HepG2 (cell line): ENCODE results near the gene ZCCHC9. TPM values are rescaled to one million over a fixed set of nuclear protein-coding genes. Genes with fewer than 3 reads are reported as not detected.

Experiments used
- ATAC-seq: fragments of 200-7000 bp; cut with Tn5 transposase; 3 replicates; pipeline ENCODE4 v1.9.1; 2020; ENCODE audit warnings: mild to moderate bottlenecking, moderate library complexity
- BruUV-seq: library from RNA; stranded (reverse); fragments of 400-500 nt; replicated peaks from 2 replicates; lab custom pipeline; 2021; lab: Mats Ljungman, UMichigan
- CTCF ChIA-PET: fragments of 300-600 bp; formaldehyde crosslinking; extraction: SDS; loops from one replicate; lab custom pipeline; 2021; ENCODE audit warnings: low total read pairs, inconsistent platforms, low intra/inter-chr PET ratio; lab: Yijun Ruan, JAX
- POLR2A ChIA-PET: fragments of 350-600 bp; sonication (Branson Sonifier 250); formaldehyde crosslinking; loops from one replicate; lab custom pipeline; 2020; ENCODE audit warnings: antibody characterized with exemption, inconsistent platforms; lab: Yijun Ruan, JAX
- DNase-seq: peaks from one replicate; pipeline ENCODE4 v3.0.0-alpha.2; 2015; ENCODE audit warnings: low spot score
- FAIRE-seq: peaks from 3 replicates; lab custom pipeline; 2011; peaks lifted over from hg19 to GRCh38; lab: Jason Lieb, UNC
- H2AFZ ChIP-seq: one replicate; pipeline ENCODE4 v1.6.1; 2011; ENCODE audit warnings: low read length, inconsistent platforms
- H3K27ac ChIP-seq: fragments of 300-600 bp; 3 replicates; pipeline ENCODE4 v1.8.0; 2011; ENCODE audit warnings: mixed run types, mild to moderate bottlenecking, mixed read lengths, low read length, inconsistent platforms; ENCODE audit not compliant: insufficient read depth; ENCODE audit errors: extremely low read length
- H3K27me3 ChIP-seq, 2 experiments: fragments of 200-600 bp in 1 of 2; 2 replicates in 1 of 2; 3 replicates in 1 of 2; pipeline versions ENCODE4 v1.6.0 to v1.8.0; 2011; ENCODE audit warnings: low read length in 2 of 2, mild to moderate bottlenecking in 2 of 2, moderate library complexity in 2 of 2, inconsistent platforms in 1 of 2; ENCODE audit not compliant: insufficient read depth in 2 of 2, control insufficient read depth in 1 of 2
- H3K36me3 ChIP-seq, 2 experiments: fragments of 200-600 bp in 1 of 2; replicated peaks in 1 of 2; 2 replicates in 1 of 2; 3 replicates in 1 of 2; pipeline versions ENCODE4 v1.5.1 to v1.8.0; 2011; ENCODE audit warnings: low read length in 2 of 2, inconsistent platforms in 1 of 2; ENCODE audit not compliant: insufficient read depth in 2 of 2, control insufficient read depth in 1 of 2
- H3K4me1 ChIP-seq: 2 replicates; pipeline ENCODE4 v1.5.1; 2012; ENCODE audit warnings: low read length, inconsistent platforms; ENCODE audit not compliant: insufficient read depth
- H3K4me2 ChIP-seq: 2 replicates; pipeline ENCODE4 v1.6.0; 2011; ENCODE audit warnings: low read depth, low read length, inconsistent platforms
- H3K4me3 ChIP-seq, 3 experiments: fragments of 200-600 bp in 1 of 3; sonication (generic), shearing (Covaris generic) in 1 of 3; replicated peaks in 1 of 3; 2 replicates each; pipeline ENCODE4 v1.5.1; 2011 to 2016; ENCODE audit warnings: low read length in 3 of 3, inconsistent platforms in 2 of 3, low read depth in 2 of 3, mild to moderate bottlenecking in 2 of 3, control low read depth in 1 of 3, mixed read lengths in 1 of 3; ENCODE audit not compliant: insufficient read depth in 1 of 3
- H3K79me2 ChIP-seq: one replicate; pipeline ENCODE4 v1.6.1; 2011; ENCODE audit warnings: low read length, inconsistent platforms; ENCODE audit not compliant: insufficient read depth
- H3K9ac ChIP-seq: 2 replicates; pipeline ENCODE4 v1.6.0; 2011; ENCODE audit warnings: mild to moderate bottlenecking, low read depth, low read length, inconsistent platforms; ENCODE audit not compliant: insufficient read depth
- H3K9me3 ChIP-seq: 2 replicates; pipeline ENCODE4 v1.5.1; 2012; ENCODE audit warnings: mild to moderate bottlenecking, low read length
- H4K20me1 ChIP-seq: 2 replicates; pipeline ENCODE4 v1.6.0; 2011; ENCODE audit warnings: inconsistent platforms, mild to moderate bottlenecking, low read length, moderate library complexity; ENCODE audit not compliant: insufficient read depth
- HMG20A ChIP-seq: IDR thresholded peaks from 2 replicates; pipeline ENCODE4 v1.6.1; 2016; ENCODE audit warnings: borderline replicate concordance
- JUNB ChIP-seq: sonication (generic); formaldehyde crosslinking; IDR thresholded peaks from 2 replicates; pipeline ENCODE4 v1.8.0; 2022; ENCODE audit warnings: missing genetic modification reagents, mild to moderate bottlenecking, borderline replicate concordance
- PAX8 ChIP-seq: sonication (generic); formaldehyde crosslinking; IDR thresholded peaks from 2 replicates; pipeline ENCODE4 v1.8.0; 2022; ENCODE audit warnings: mild to moderate bottlenecking, missing genetic modification reagents, borderline replicate concordance
- SPEN ChIP-seq: sonication (generic); formaldehyde crosslinking; IDR thresholded peaks from 2 replicates; pipeline ENCODE4 v1.5.1; 2020; ENCODE audit warnings: low read depth, mild to moderate bottlenecking, missing genetic modification reagents
- ZBTB8A ChIP-seq: sonication (generic); formaldehyde crosslinking; IDR thresholded peaks from 2 replicates; pipeline ENCODE4 v1.4.0; 2020; ENCODE audit warnings: mild to moderate bottlenecking, low read depth, missing genetic modification reagents, borderline replicate concordance
- ZFP36 ChIP-seq: fragments of 150-350 bp; IDR thresholded peaks from 2 replicates; pipeline ENCODE4 v1.6.1; 2018; ENCODE audit warnings: borderline replicate concordance, low read length, low read depth; ENCODE audit not compliant: partially characterized antibody
- ZNF564 ChIP-seq: sonication (generic); formaldehyde crosslinking; IDR thresholded peaks from 2 replicates; pipeline ENCODE4 v1.8.1; 2023; ENCODE audit warnings: mild to moderate bottlenecking, missing genetic modification reagents
- ZNF672 ChIP-seq: sonication (generic); formaldehyde crosslinking; IDR thresholded peaks from 2 replicates; pipeline ENCODE4 v1.8.1; 2022; ENCODE audit warnings: missing genetic modification reagents
- WGBS: methylation state at CpG from one replicate; pipeline ENCODE4 v1.1.6; 2017; ENCODE audit warnings: low lambda C conversion rate; 5-methylcytosine and 5-hydroxymethylcytosine counted together
- in situ Hi-C: cut with HindIII; loops from 2 replicates; pipeline ENCODE4 v1.10.0; 2017; ENCODE audit warnings: low pct_unique_long_range_greater_than_20kb; ENCODE audit not compliant: extremely low pct_ligation_motif_present
- intact Hi-C: fragments of 100-400 bp; cut with micrococcal nuclease; formaldehyde crosslinking; loops from one replicate; pipeline ENCODE4 v1.10.0; 2022; ENCODE audit not compliant: unreplicated experiment
- polyA plus RNA-seq, 8 experiments: library from polyadenylated mRNA; depleted of rRNA in 3 of 8; stranded (reverse) in 7 of 8; unstranded in 1 of 8; fragments of >200 nt; fragmentation: Illumina TruSeq in 4 of 8; extraction: Trizol in 4 of 8; gene quantifications; 2 replicates each; pipeline versions ENCODE4 v1.2.1 to v1.2.3, GENCODE V29; 2011 to 2016; ENCODE audit warnings: low read depth in 4 of 8, missing spikeins in 1 of 8, mixed read lengths in 1 of 8; ENCODE audit not compliant: insufficient read depth in 1 of 8
- total RNA-seq, 5 experiments: library from RNA; depleted of rRNA; stranded (reverse); fragments of >200 nt; fragmentation: Illumina TruSeq; extraction: Trizol; gene quantifications; 2 replicates each; pipeline ENCODE4 v1.2.3, GENCODE V29; 2016; ENCODE audit warnings: low read depth in 1 of 5
- TF ChIP-seq, protein P1 (sequence below): IDR thresholded peaks from 2 replicates; pipeline ENCODE4 v1.6.1; 2016
- TF ChIP-seq, protein P2 (sequence below): IDR thresholded peaks from 2 replicates; pipeline ENCODE4 v1.4.0; 2020; ENCODE audit warnings: mild to moderate bottlenecking, missing genetic modification reagents

ZCCHC9 gene
- total and polyA plus RNA-seq, 2 of the 13 experiments (the other 11 are each of a cell fraction or from before 2014, with no cell fraction given): 28.7 to 52.5 TPM

DNA sequence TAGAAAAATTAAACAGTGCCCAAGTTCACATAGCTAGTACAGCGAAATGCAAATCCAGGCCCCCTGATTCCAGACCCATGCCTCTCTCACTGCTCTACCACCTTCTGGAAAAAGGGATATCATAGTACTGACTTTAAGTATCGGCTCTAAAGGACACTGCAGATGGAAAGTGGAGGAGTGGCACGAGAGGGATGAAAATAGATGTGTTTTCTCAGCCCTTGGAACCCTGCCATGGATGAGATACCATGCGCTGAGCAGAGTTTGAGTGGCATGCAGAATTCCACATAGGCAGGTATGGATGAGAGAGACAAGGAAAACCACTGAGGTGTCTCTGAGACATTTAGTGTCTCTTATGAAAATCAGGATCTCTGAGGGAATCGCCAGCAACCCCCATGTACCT is 49.5 kb upstream of the ZCCHC9 start:
- no TSS peak for BruUV-seq
- H3K27ac ChIP-seq: no peak overlapping the region
- ChIA-PET POLR2A (no interaction called here), CTCF (no interaction called here)
- H3K4me1 ChIP-seq: no peaks in the 10 kb centered on the region
- 91% methylated on average over 5 of the region's 5 CpGs for WGBS
- no peak for ATAC-seq
- no peaks in the 10 kb centered on the region for H4K20me1 ChIP-seq
- in situ Hi-C loops: no loop called here
- H3K4me2 ChIP-seq: no peak overlapping the region
- H3K36me3 ChIP-seq: peaks cover 0 to 7% of the 10 kb centered on the region in 2 experiments; a peak in 1 of 5 replicates
- no peaks in the 10 kb centered on the region for H3K27me3 ChIP-seq
- no peak overlapping the region for H3K4me3 ChIP-seq
- no peak for DNase-seq
- no peak overlapping the region for H3K9ac ChIP-seq
- H3K9me3 ChIP-seq: no peaks in the 10 kb centered on the region
- no peak for TF ChIP-seq ZNF672 (CRISPR knock-in tag)
- intact Hi-C loops: no loop called here
- FAIRE-seq: no peak
- H2AFZ ChIP-seq: no peak overlapping the region
- H3K79me2 ChIP-seq: no peaks in the 10 kb centered on the region

DNA sequence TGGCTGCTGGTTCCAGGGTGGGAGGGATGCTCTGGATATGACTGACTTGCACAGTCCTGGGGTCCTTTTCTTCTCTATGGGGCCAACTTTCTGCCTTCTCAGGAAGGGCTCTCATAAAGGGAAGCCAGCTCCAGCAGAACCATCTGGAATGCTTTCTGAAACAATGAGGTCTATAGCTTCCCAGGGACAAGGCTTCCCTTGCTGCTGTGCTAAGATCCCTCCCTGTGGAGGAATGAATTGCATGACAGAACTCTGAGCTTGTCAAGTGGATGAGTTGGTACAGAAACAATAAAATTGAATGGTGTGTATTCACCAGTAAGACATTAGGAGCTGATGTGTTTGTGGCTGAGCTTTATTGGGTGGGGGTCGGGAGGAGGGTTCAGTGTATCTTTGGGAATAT is 48.5 kb upstream of the ZCCHC9 start:
- ChIA-PET CTCF (no interaction called here), POLR2A (no interaction called here)
- in situ Hi-C loops: no loop called here
- 92% methylated on average over 1 of the region's 1 CpG for WGBS
- Histone ChIP-seq H4K20me1 (no peaks in the 10 kb centered on the region), H3K4me3 (no peak overlapping the region), H3K4me1 (no peaks in the 10 kb centered on the region), H3K9me3 (no peaks in the 10 kb centered on the region), H3K27ac (no peak overlapping the region), H2AFZ (no peak overlapping the region), H3K27me3 (no peaks in the 10 kb centered on the region), H3K4me2 (no peak overlapping the region), H3K9ac (no peak overlapping the region), H3K36me3 (peaks cover 0 to 7% of the 10 kb centered on the region in 2 experiments; a peak in 1 of 5 replicates), H3K79me2 (no peaks in the 10 kb centered on the region)
- no TSS peak for BruUV-seq
- DNase-seq (no peak), FAIRE-seq (no peak)
- no peak for TF ChIP-seq HMG20A
- TF ChIP-seq ZBTB8A (CRISPR knock-in tag): no peak
- TF ChIP-seq ZNF564 (CRISPR knock-in tag): no peak
- TF ChIP-seq PAX8: no peak
- TF ChIP-seq, protein P1, sequence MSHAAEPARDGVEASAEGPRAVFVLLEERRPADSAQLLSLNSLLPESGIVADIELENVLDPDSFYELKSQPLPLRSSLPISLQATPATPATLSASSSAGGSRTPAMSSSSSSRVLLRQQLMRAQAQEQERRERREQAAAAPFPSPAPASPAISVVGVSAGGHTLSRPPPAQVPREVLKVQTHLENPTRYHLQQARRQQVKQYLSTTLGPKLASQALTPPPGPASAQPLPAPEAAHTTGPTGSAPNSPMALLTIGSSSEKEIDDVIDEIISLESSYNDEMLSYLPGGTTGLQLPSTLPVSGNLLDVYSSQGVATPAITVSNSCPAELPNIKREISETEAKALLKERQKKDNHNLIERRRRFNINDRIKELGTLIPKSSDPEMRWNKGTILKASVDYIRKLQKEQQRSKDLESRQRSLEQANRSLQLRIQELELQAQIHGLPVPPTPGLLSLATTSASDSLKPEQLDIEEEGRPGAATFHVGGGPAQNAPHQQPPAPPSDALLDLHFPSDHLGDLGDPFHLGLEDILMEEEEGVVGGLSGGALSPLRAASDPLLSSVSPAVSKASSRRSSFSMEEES (CRISPR knock-in tag): no peak
- TF ChIP-seq ZFP36: no peak
- TF ChIP-seq SPEN: no peak
- no peak for TF ChIP-seq JUNB (CRISPR knock-in tag)
- TF ChIP-seq, protein P2, sequence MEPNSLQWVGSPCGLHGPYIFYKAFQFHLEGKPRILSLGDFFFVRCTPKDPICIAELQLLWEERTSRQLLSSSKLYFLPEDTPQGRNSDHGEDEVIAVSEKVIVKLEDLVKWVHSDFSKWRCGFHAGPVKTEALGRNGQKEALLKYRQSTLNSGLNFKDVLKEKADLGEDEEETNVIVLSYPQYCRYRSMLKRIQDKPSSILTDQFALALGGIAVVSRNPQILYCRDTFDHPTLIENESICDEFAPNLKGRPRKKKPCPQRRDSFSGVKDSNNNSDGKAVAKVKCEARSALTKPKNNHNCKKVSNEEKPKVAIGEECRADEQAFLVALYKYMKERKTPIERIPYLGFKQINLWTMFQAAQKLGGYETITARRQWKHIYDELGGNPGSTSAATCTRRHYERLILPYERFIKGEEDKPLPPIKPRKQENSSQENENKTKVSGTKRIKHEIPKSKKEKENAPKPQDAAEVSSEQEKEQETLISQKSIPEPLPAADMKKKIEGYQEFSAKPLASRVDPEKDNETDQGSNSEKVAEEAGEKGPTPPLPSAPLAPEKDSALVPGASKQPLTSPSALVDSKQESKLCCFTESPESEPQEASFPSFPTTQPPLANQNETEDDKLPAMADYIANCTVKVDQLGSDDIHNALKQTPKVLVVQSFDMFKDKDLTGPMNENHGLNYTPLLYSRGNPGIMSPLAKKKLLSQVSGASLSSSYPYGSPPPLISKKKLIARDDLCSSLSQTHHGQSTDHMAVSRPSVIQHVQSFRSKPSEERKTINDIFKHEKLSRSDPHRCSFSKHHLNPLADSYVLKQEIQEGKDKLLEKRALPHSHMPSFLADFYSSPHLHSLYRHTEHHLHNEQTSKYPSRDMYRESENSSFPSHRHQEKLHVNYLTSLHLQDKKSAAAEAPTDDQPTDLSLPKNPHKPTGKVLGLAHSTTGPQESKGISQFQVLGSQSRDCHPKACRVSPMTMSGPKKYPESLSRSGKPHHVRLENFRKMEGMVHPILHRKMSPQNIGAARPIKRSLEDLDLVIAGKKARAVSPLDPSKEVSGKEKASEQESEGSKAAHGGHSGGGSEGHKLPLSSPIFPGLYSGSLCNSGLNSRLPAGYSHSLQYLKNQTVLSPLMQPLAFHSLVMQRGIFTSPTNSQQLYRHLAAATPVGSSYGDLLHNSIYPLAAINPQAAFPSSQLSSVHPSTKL (CRISPR knock-in tag): no peak
- TF ChIP-seq, all 625 proteins: peak for 0
- ATAC-seq: no peak
- intact Hi-C loops: no loop called here
